HEK293 (cell line): ENCODE measurements around the gene CLIP3.

Experiments
- KLF1 ChIP-seq: fragments of 450-650 bp; formaldehyde crosslinking; IDR thresholded peaks from 2 replicates; pipeline ENCODE4 v1.5.1; 2016; ENCODE audit warnings: missing biosample characterization, missing genetic modification characterization
- MEIS1 ChIP-seq: sonication (generic); formaldehyde crosslinking; IDR thresholded peaks from 2 replicates; pipeline ENCODE4 v1.8.1; 2022; ENCODE audit warnings: missing genetic modification reagents, mild to moderate bottlenecking, borderline replicate concordance
- OVOL3 ChIP-seq: fragments of 450-650 bp; formaldehyde crosslinking; IDR thresholded peaks from 2 replicates; pipeline ENCODE4 v1.5.1; 2016; ENCODE audit warnings: missing biosample characterization, missing genetic modification characterization
- PRDM2 ChIP-seq: fragments of 450-650 bp; formaldehyde crosslinking; IDR thresholded peaks from 2 replicates; pipeline ENCODE4 v1.5.1; 2016; ENCODE audit warnings: missing biosample characterization, missing genetic modification characterization, borderline replicate concordance
- SP2 ChIP-seq: fragments of 450-650 bp; formaldehyde crosslinking; IDR thresholded peaks from 2 replicates; pipeline ENCODE4 v1.5.1; 2016; ENCODE audit warnings: missing biosample characterization, missing genetic modification characterization
- TCF7L2 ChIP-seq: IDR thresholded peaks from 2 replicates; pipeline ENCODE4 v1.6.1; 2011; ENCODE audit warnings: low read depth, mild to moderate bottlenecking, inconsistent platforms, low read length, moderate library complexity, borderline replicate concordance
- ZBTB7A ChIP-seq: fragments of 450-650 bp; formaldehyde crosslinking; IDR thresholded peaks from 2 replicates; pipeline ENCODE4 v1.5.1; 2016; ENCODE audit warnings: low read depth, missing biosample characterization, missing genetic modification characterization
- ZNF133 ChIP-seq: fragments of 450-650 bp; formaldehyde crosslinking; IDR thresholded peaks from 2 replicates; pipeline ENCODE4 v1.5.1; 2016; ENCODE audit warnings: missing biosample characterization, missing genetic modification characterization
- ZNF140 ChIP-seq: fragments of 450-650 bp; formaldehyde crosslinking; IDR thresholded peaks from 2 replicates; pipeline ENCODE4 v1.5.1; 2016; ENCODE audit warnings: missing biosample characterization, missing genetic modification characterization
- ZNF155 ChIP-seq: fragments of 450-650 bp; formaldehyde crosslinking; IDR thresholded peaks from 2 replicates; pipeline ENCODE4 v1.5.1; 2016; ENCODE audit warnings: missing biosample characterization, missing genetic modification characterization
- ZNF19 ChIP-seq: fragments of 450-650 bp; formaldehyde crosslinking; IDR thresholded peaks from 2 replicates; pipeline ENCODE4; 2016; ENCODE audit warnings: missing biosample characterization, missing genetic modification characterization, low read depth
- ZNF2 ChIP-seq: fragments of 450-650 bp; formaldehyde crosslinking; IDR thresholded peaks from 2 replicates; pipeline ENCODE4 v1.5.1; 2016; ENCODE audit warnings: missing biosample characterization, missing genetic modification characterization
- ZNF211 ChIP-seq: fragments of 450-650 bp; formaldehyde crosslinking; IDR thresholded peaks from 2 replicates; pipeline ENCODE4 v1.5.1; 2016; ENCODE audit warnings: low read depth, missing biosample characterization, missing genetic modification characterization
- ZNF280D ChIP-seq: fragments of 450-650 bp; formaldehyde crosslinking; IDR thresholded peaks from 2 replicates; pipeline ENCODE4 v1.5.1; 2016; ENCODE audit warnings: missing biosample characterization, missing genetic modification characterization
- ZNF366 ChIP-seq: fragments of 450-650 bp; formaldehyde crosslinking; conservative IDR thresholded peaks from 2 replicates; pipeline ENCODE4 v1.5.1; 2016; ENCODE audit warnings: missing biosample characterization, missing genetic modification characterization
- ZNF394 ChIP-seq: fragments of 450-650 bp; formaldehyde crosslinking; IDR thresholded peaks from 2 replicates; pipeline ENCODE4 v1.5.1; 2016; ENCODE audit warnings: missing biosample characterization, missing genetic modification characterization, mild to moderate bottlenecking, moderate library complexity, borderline replicate concordance
- ZNF416 ChIP-seq: fragments of 450-650 bp; formaldehyde crosslinking; IDR thresholded peaks from 2 replicates; pipeline ENCODE4 v1.5.1; 2016; ENCODE audit warnings: missing biosample characterization, missing genetic modification characterization
- ZNF488 ChIP-seq: fragments of 450-650 bp; formaldehyde crosslinking; IDR thresholded peaks from 2 replicates; pipeline ENCODE4 v1.5.1; 2016; ENCODE audit warnings: missing biosample characterization, missing genetic modification characterization
- ZNF548 ChIP-seq: fragments of 450-650 bp; formaldehyde crosslinking; IDR thresholded peaks from 2 replicates; pipeline ENCODE4 v1.5.1; 2016; ENCODE audit warnings: missing biosample characterization, missing genetic modification characterization
- ZNF580 ChIP-seq: fragments of 450-650 bp; formaldehyde crosslinking; IDR thresholded peaks from 2 replicates; pipeline ENCODE4 v1.5.1; 2016; ENCODE audit warnings: missing biosample characterization, missing genetic modification characterization
- ZNF623 ChIP-seq: fragments of 450-650 bp; formaldehyde crosslinking; IDR thresholded peaks from 2 replicates; pipeline ENCODE4 v1.5.1; 2016; ENCODE audit warnings: missing biosample characterization, missing genetic modification characterization
- ZNF624 ChIP-seq: fragments of 450-650 bp; formaldehyde crosslinking; IDR thresholded peaks from 2 replicates; pipeline ENCODE4 v1.5.1; 2017; ENCODE audit warnings: missing biosample characterization, missing genetic modification characterization
- ZNF654 ChIP-seq: fragments of 450-650 bp; formaldehyde crosslinking; IDR thresholded peaks from 2 replicates; pipeline ENCODE4 v1.5.1; 2016; ENCODE audit warnings: low read depth, missing biosample characterization, missing genetic modification characterization
- ZNF660 ChIP-seq: fragments of 450-650 bp; IDR thresholded peaks from 2 replicates; pipeline ENCODE4 v1.5.1; 2018; ENCODE audit warnings: missing biosample characterization, mild to moderate bottlenecking, missing genetic modification characterization
- ZNF785 ChIP-seq: fragments of 450-650 bp; formaldehyde crosslinking; IDR thresholded peaks from 2 replicates; pipeline ENCODE4 v1.5.1; 2016; ENCODE audit warnings: missing biosample characterization, missing genetic modification characterization
- ZNF792 ChIP-seq: fragments of 450-650 bp; formaldehyde crosslinking; IDR thresholded peaks from 2 replicates; pipeline ENCODE4 v1.5.1; 2016; ENCODE audit warnings: missing biosample characterization, missing genetic modification characterization
- ZSCAN30 ChIP-seq: fragments of 450-650 bp; IDR thresholded peaks from 2 replicates; pipeline ENCODE4 v1.5.1; 2018; ENCODE audit warnings: missing biosample characterization, mild to moderate bottlenecking, missing genetic modification characterization, moderate library complexity
- ZSCAN4 ChIP-seq: fragments of 450-650 bp; formaldehyde crosslinking; IDR thresholded peaks from 2 replicates; pipeline ENCODE4 v1.5.1; 2017; ENCODE audit warnings: missing biosample characterization, missing genetic modification characterization

CLIP3 gene

GRCh38 chr19:36014012-36014924 is 18.4 kb downstream of the CLIP3 start, which contains the start of gene ALKBH6 (continued):
- peak; percentile 100 for TF ChIP-seq SP2 (tag by site-specific recombination)
- TF ChIP-seq ZNF2 = peak; percentile 79
- no peak for TF ChIP-seq ZNF654 (tag by site-specific recombination)
- TF ChIP-seq TCF7L2 = no peak
- TF ChIP-seq ZNF133 = no peak
- no peak for TF ChIP-seq ZNF792 (tag by site-specific recombination)
- no peak for TF ChIP-seq ZNF623
- 0 out of 2 replicates have a peak, but pooled peaks have one; percentile 26 for TF ChIP-seq OVOL3 (tag by site-specific recombination)
- peak; percentile 8; the same call in 1 of the 2 replicates for TF ChIP-seq ZSCAN4 (tag by site-specific recombination)
- TF ChIP-seq ZNF19 (tag by site-specific recombination) = no peak
- no peak for TF ChIP-seq MEIS1 (CRISPR knock-in tag)
- TF ChIP-seq ZNF280D (tag by site-specific recombination) = no peak
- no peak for TF ChIP-seq ZNF548
- TF ChIP-seq ZNF660 (tag by site-specific recombination) = peak; percentile 72
- TF ChIP-seq PRDM2 (tag by site-specific recombination) = no peak
- TF ChIP-seq ZNF785 = no peak
- TF ChIP-seq ZNF394 = no peak
- TF ChIP-seq ZNF416 (tag by site-specific recombination) = no peak
- TF ChIP-seq ZNF580 (tag by site-specific recombination) = peak; percentile 64; the same call in 1 of the 2 replicates
- no peak for TF ChIP-seq ZNF155 (tag by site-specific recombination)
- no peak for TF ChIP-seq ZNF140 (tag by site-specific recombination)
- TF ChIP-seq ZNF488 = no peak
- peak; percentile 92 for TF ChIP-seq ZBTB7A (tag by site-specific recombination)
- TF ChIP-seq ZNF624 = no peak
- TF ChIP-seq ZSCAN30 (tag by site-specific recombination) = peak; percentile 85
- peak; percentile 64 for TF ChIP-seq ZNF366 (tag by site-specific recombination)
- TF ChIP-seq ZNF211 (tag by site-specific recombination) = no peak
- TF ChIP-seq KLF1 (tag by site-specific recombination) = peak; percentile 56; the same call in 1 of the 2 replicates
